ENCODE measurements around the gene PF4V1.
"Not testable (repeated sequence)": the region's sequence is repeated elsewhere in the genome, so short reads cannot be mapped to it uniquely, and the experiment has no call there.

Gene PF4V1

DNA sequence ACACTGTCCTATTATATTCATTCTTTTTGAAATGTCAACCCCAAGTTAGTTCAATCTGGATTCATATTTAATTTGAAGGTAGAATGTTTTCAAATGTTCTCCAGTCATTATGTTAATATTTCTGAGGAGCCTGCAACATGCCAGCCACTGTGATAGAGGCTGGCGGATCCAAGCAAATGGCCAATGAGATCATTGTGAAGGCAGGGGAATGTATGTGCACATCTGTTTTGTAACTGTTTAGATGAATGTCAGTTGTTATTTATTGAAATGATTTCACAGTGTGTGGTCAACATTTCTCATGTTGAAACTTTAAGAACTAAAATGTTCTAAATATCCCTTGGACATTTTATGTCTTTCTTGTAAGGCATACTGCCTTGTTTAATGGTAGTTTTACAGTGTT is 17.7 kb downstream of the PF4V1 start:
- DNase-seq (ENCODE audit: low read depth) = no peak

- no peak for DNase-seq (ENCODE audit: low read depth)
Measured at GRCh38 chr4:73871511-73872310, 18.6 kb downstream of the PF4V1 start.

GRCh38 chr4:73872316-73873108 is 19.4 kb downstream of the PF4V1 start:
- DNase-seq (ENCODE audit: low read depth) = no peak

GRCh38 chr4:73874386-73874785 is 21.3 kb downstream of the PF4V1 start:
- DNase-seq (ENCODE audit: low read depth) = no peak

DNA sequence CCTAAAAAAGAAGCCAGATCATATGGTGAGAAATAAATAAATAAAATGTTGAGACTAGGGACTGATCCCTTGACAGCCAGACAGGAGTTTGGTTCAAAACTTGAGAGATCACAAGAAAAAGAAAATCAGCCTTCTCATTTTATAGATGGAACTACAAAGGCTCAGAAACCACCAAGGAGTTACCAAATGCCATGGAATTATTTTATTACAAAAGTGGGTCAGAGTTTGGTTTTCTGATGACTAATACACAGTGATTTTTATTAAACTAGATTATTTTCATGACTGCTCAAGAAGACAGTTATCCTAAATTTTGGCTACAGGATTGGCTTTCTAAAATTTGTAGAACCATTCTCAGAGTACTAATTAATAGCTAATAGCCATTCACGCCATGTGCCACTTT is 22.3 kb downstream of the PF4V1 start:
- no peak for DNase-seq (ENCODE audit: low read depth)

- DNase-seq (ENCODE audit: low read depth) = no peak
Measured at GRCh38 chr4:73883306-73883705, 30.2 kb downstream of the PF4V1 start.

GRCh38 chr4:73885574-73886267 is 32.6 kb downstream of the PF4V1 start:
- DNase-seq (ENCODE audit: low read depth) = no peak

GRCh38 chr4:73891326-73891725 is 38.2 kb downstream of the PF4V1 start:
- no peak for DNase-seq (ENCODE audit: low read depth)

DNA sequence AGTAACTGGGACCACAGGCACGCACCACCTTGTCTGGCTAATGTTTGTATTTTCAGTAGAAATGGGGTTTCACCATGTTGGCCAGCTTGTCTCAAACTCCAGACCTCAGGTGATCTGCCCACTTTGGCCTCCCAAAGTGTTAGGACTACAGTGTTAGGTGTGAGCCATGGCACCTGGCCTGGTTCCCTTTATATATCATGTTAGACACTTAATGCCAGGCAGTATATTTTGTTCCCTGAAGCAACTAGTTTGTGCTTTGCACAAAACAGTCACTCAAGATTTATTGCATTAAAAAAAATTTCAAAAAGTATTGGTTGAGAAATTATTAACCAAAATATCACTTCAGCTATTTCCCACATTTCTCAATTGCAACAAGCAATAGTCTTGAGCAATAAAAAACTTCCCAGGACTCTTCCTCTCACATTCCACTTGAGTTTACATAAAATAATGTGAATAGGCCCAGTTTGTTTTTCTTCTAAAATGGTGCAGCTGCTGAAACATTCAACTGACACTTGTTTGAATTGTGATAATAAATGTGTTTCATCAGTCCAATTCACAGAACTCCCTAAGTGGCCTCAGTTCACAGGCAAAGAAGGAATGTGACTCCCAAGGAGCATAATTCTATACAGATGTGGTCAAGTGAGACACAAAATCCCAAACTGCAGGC is 38.8 kb downstream of the PF4V1 start:
- DNase-seq (ENCODE audit: low read depth) = no peak

GRCh38 chr4:73892966-73893365 is 39.9 kb downstream of the PF4V1 start:
- no peak for DNase-seq (ENCODE audit: low read depth)

- no peak for DNase-seq (ENCODE audit: low read depth)
Measured at GRCh38 chr4:73894001-73894400, 40.9 kb downstream of the PF4V1 start.

DNA sequence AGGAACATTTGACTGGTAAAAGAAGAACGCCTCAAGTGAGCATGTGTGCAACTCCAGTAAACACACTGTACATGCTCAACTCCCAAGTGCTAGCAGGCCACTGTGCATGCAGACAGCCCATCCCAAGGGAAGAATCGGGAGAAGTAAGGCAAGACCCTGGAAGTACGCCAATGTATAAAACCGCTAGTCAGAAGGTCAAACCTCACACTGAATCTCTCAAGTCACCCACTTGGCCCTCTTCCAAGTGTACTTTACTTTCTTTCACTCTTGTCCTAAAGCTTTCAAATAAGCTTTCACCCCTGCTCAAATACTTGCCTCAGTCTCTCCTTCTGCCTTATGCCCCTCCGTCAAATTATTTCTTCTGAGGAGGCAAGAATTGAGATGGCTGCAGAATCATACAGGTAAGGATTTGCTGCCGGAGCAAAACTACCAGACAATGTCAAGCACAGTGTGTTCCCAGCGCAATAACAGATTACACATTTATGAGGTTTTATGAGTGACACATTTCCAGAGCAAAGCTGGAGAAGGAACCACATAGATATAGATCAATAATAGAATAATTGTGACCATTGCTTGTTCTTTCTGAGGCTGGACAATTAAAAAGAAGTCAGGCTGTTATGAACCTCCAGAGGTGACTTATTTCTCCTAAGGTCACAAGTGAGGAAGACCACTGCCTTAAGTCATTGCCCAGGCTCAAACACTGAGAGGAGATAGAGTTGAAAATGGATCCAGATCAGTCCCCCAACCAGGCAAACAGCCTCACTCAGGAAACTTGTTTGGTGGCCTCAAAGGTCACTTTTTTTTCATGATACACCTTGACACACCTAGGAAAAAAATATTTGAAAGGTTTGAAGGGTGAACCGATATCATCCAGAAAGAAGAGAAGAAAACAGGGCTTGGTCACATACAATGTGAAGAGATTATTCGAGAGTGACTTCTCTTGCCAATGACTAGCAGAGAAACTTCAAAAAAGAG is 42.4 kb downstream of the PF4V1 start:
- DNase-seq (ENCODE audit: low read depth) = no peak

GRCh38 chr4:73896416-73896815 is 43.3 kb downstream of the PF4V1 start:
- DNase-seq (ENCODE audit: low read depth) = no peak

DNA sequence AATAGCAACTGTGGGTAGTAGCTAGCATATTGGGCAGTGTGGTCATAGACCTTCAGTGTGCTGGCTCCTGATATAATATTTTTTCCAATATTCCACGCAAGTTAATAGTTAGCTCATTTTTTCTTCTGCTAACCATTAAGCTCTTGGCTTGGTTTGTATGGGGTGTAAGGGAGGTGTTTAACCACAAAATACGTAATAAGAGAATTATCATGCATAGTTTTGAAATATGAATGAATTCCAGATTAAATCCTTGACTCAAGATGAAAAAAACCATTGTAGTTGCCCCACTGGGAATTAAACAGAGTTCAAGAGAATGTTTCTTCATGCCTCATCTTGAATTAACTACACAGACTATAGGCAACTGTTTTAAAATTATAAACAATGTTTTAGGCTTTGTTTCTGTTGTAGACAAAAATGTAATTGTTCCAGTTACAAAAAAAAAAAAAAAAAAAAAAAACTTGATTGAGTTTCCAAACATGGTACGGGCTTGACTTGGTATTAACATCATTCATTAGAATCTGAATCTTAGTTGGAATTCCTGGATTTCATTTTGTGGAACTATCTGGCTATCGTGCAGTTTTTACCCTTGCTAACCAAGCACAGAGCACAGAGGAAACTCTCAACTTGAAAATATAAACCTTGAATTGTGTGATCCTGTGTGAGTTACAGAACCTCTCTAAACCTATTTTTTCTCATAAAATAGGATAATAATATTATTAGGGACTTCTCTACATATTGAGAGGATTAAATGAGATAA is 44.5 kb downstream of the PF4V1 start:
- no peak for DNase-seq (ENCODE audit: low read depth)

DNA sequence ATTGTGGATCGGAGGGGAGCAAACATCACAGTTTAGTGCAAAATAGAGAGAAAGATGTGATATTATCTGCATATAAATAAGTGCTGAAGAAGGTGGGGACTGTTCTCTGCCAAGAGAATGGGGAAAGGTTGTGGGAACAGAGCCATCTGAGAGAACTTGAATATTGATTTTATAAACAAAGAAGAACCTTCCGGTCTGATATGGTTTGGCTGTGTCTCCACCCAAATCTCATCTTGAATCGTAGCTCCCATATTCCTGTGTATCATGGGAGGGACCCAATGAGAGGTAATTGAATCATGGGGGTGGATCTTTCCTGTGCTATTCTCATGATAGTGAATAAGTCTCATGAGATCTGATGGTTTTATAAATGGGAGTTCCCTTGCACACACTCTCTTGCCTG is 46.2 kb downstream of the PF4V1 start:
- not testable (repeated sequence) for DNase-seq (ENCODE audit: low read depth)

GRCh38 chr4:73901031-73901430 is 47.9 kb downstream of the PF4V1 start:
- no peak for DNase-seq (ENCODE audit: low read depth)

- no peak for DNase-seq (ENCODE audit: low read depth)
Measured at GRCh38 chr4:73902038-73902637, 49.0 kb downstream of the PF4V1 start.

DNA sequence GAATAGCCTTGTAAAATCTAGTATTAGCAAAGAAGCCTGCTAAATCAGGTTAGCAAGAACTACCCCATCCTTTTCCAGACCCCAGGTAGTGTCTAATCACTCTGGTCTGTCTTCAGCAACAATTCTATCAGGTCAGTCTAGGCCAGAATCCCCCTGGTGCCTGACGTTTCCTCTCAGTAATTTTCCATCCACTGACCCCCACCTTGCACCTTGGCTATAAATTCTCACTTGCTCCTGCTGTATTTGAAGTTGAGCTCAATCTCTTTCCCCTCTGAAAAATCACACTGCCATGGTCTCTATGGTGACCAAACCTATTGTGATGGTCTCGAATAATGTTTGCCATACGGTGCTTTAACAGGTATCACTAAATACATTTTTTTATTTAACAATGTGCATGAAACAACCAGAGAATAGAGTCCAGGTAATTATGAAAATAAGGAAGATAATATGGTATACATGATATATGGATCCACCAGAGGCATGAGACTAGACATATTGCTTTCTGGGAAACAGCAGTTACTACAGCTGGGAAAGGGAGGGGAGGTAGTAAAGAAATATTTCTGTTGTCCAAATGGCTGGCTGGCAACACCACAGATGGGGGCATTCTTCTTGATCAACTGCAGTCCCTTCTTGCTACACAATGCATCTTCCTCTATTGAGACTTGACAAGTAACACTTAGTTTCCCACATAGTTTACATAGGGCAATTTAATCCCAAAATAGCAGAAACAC is 49.9 kb downstream of the PF4V1 start:
- DNase-seq (ENCODE audit: low read depth) = no peak

All from T-helper 22 cell (primary cell).